ENCODE results near the gene ANKRD45. TPM values are rescaled to one million over a fixed set of nuclear protein-coding genes. Genes with fewer than 3 reads are reported as not detected.
"Not testable (repeated sequence)": the region's sequence is repeated elsewhere in the genome, so short reads cannot be mapped to it uniquely, and the experiment has no call there.

ANKRD45 gene
- total and polyA plus RNA-seq, 9 donors: 0.30 to 7.1 (median 2.5) TPM

GRCh38 chr1:173714441-173714758 lies 44.7 kb upstream of the ANKRD45 start:
- intact Hi-C loops (cut with DNase I): no loop called here
- Histone ChIP-seq H3K4me3 (peak overlapping the region; percentile 84), H3K27ac (peak overlapping the region; percentile 83 to 88), H3K27me3 (no peaks in the 10 kb centered on the region), H3K4me1 (ENCODE audit: insufficient read depth) (peaks cover 2% of the 10 kb centered on the region), H3K9me3 (no peaks in the 10 kb centered on the region), H3K36me3 (no peaks in the 10 kb centered on the region)
- 48 to 53% (median 51%) methylated on average over 3 of the region's 3 CpGs for WGBS, 3 donors
- no peak for DNase-seq
- no peak for TF ChIP-seq EP300 (IDR thresholded peaks at IDR 0.05)
- no peak for TF ChIP-seq CTCF (IDR thresholded peaks at IDR 0.05)
- no peak for TF ChIP-seq POLR2A (IDR thresholded peaks at IDR 0.05)

- 76 to 80% (median 80%) methylated on average over 2 of the region's 2 CpGs for WGBS, 3 donors
- no peaks in the 10 kb centered on the region for H3K36me3 ChIP-seq
- intact Hi-C loops (cut with DNase I): no loop called here
- H3K4me3 ChIP-seq: no peak overlapping the region
- no peak for TF ChIP-seq POLR2A (IDR thresholded peaks at IDR 0.05)
- TF ChIP-seq EP300 (IDR thresholded peaks at IDR 0.05): no peak
- no peak for TF ChIP-seq CTCF (IDR thresholded peaks at IDR 0.05)
- H3K9me3 ChIP-seq: no peaks in the 10 kb centered on the region
- H3K27ac ChIP-seq: no peak overlapping the region
- no peak for DNase-seq
- H3K4me1 ChIP-seq (ENCODE audit: insufficient read depth): no peaks in the 10 kb centered on the region
- no peaks in the 10 kb centered on the region for H3K27me3 ChIP-seq
Observed at GRCh38 chr1:173708787-173709186, 39.1 kb upstream of the ANKRD45 start.

- Histone ChIP-seq H3K27ac (no peak overlapping the region), H3K4me3 (no peak overlapping the region), H3K36me3 (no peaks in the 10 kb centered on the region), H3K27me3 (no peaks in the 10 kb centered on the region), H3K4me1 (ENCODE audit: insufficient read depth) (no peaks in the 10 kb centered on the region), H3K9me3 (no peaks in the 10 kb centered on the region)
- no peak for DNase-seq
- 78 to 84% (median 84%) methylated on average over 5 of the region's 5 CpGs for WGBS, 3 donors
- no peak for TF ChIP-seq POLR2A (IDR thresholded peaks at IDR 0.05)
- TF ChIP-seq EP300 (IDR thresholded peaks at IDR 0.05): no peak
- TF ChIP-seq CTCF (IDR thresholded peaks at IDR 0.05): no peak
- intact Hi-C loops (cut with DNase I): no loop called here
Observed at GRCh38 chr1:173705117-173705516, 35.5 kb upstream of the ANKRD45 start.

- no peak overlapping the region for H3K27ac ChIP-seq
- 55 to 77% (median 64%) methylated on average over 1 of the region's 1 CpG for WGBS, 3 donors
- intact Hi-C loops (cut with DNase I): no loop called here
Observed at GRCh38 chr1:173702736-173703135, 33.1 kb upstream of the ANKRD45 start.

GRCh38 chr1:173701299-173701698 lies 31.6 kb upstream of the ANKRD45 start:
- intact Hi-C loops (cut with DNase I); H3K27ac ChIP-seq; H3K36me3 ChIP-seq; DNase-seq; H3K27me3 ChIP-seq; H3K4me3 ChIP-seq; H3K4me1 ChIP-seq (ENCODE audit: insufficient read depth); H3K9me3 ChIP-seq: not testable (repeated sequence)
- 91 to 98% (median 93%) methylated on average over 6 of the region's 6 CpGs for WGBS, 3 donors

More at GRCh38 chr1:173702736-173703135, 33.1 kb upstream of the ANKRD45 start:
- Histone ChIP-seq H3K4me1 (ENCODE audit: insufficient read depth) (no peaks in the 10 kb centered on the region), H3K36me3 (no peaks in the 10 kb centered on the region), H3K4me3 (no peak overlapping the region), H3K27me3 (no peaks in the 10 kb centered on the region), H3K9me3 (no peaks in the 10 kb centered on the region)
- DNase-seq: no peak
- no peak for TF ChIP-seq POLR2A (IDR thresholded peaks at IDR 0.05)

GRCh38 chr1:173693238-173693637 lies 23.6 kb upstream of the ANKRD45 start:
- Histone ChIP-seq H3K9me3 (no peaks in the 10 kb centered on the region), H3K4me1 (ENCODE audit: insufficient read depth) (no peaks in the 10 kb centered on the region), H3K27me3 (no peaks in the 10 kb centered on the region), H3K36me3 (no peaks in the 10 kb centered on the region), H3K4me3 (no peak overlapping the region), H3K27ac (no peak overlapping the region)
- DNase-seq: no peak
- intact Hi-C loops (cut with DNase I): no loop called here
- no peak for TF ChIP-seq EP300 (IDR thresholded peaks at IDR 0.05)
- TF ChIP-seq CTCF (IDR thresholded peaks at IDR 0.05): no peak
- TF ChIP-seq POLR2A (IDR thresholded peaks at IDR 0.05): no peak
